ENCODE data around the gene NATD1.

DNA sequence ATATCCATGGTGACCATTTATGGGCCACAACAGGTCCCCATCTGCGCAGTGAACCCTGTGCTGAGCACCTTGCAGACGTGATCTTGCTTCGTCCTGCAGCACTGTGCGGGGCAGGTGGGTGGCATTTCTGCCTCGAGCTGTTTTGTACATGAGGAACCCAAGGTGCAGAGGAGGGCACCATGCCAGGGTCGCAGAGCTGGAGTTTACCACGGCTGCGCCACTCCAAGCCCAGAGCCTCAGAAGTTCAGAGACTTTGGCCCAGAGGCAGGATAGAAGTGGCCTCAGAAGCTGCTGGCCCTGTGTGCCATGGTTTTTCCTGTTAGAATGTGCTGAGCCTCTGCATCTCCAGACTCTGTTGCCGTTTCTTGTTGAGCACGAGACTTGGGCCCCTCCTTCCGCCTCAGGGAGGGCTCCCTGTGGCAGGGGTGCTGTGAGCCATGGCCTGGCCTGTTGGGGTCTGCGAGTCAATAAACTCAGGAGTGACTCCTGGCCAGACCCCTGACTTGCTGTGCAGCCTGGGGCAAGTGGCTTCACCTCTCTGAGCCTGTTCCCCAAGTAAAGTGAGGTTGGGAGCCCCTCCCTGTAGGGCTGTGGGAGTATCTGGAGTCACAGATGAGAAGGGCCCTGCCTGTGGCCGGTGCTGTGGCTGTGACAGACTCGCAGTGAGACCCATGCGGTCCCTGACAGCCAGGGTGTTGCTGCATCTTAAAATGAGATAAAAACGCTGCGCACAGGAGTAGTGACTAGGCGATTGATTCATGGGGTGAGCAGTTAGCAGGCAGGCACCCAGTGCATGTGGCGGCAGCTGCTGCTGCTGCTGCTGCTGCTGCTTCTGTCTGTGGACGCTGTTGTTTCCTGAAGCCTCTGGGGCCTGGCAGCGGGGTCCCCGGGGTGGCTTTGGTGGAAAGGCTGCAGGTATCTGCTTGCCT is 43.2 kb upstream of the NATD1 start:
- no peak for TF ChIP-seq CTCF (IDR thresholded peaks at IDR 0.05)
- no peak for TF ChIP-seq POLR2AphosphoS5 (IDR thresholded peaks at IDR 0.05)
